MM.1S (cell line): ENCODE data around the gene BMF.
"Not testable (repeated sequence)": the region's sequence is repeated elsewhere in the genome, so short reads cannot be mapped to it uniquely, and the experiment has no call there.

Experiments
- EZH2 ChIP-seq: fragments of 300-600 bp; sonication (generic); optimal IDR thresholded peaks from 2 replicates; pipeline ENCODE3; 2017; ENCODE audit warnings: low read depth, mild to moderate bottlenecking, antibody characterized with exemption, low read length, mixed read lengths
- EZH2phosphoT487 ChIP-seq: fragments of 300-600 bp; sonication (generic); IDR thresholded peaks from 2 replicates; pipeline ENCODE4 v1.6.1; 2018; ENCODE audit warnings: antibody characterized with exemption, low read length
- TF ChIP-seq, protein P1 (sequence below): fragments of 300-600 bp; sonication (generic); IDR thresholded peaks from 2 replicates; pipeline ENCODE4 v1.5.1; 2016; ENCODE audit warnings: antibody characterized with exemption, low read length, mixed read lengths

DNA sequence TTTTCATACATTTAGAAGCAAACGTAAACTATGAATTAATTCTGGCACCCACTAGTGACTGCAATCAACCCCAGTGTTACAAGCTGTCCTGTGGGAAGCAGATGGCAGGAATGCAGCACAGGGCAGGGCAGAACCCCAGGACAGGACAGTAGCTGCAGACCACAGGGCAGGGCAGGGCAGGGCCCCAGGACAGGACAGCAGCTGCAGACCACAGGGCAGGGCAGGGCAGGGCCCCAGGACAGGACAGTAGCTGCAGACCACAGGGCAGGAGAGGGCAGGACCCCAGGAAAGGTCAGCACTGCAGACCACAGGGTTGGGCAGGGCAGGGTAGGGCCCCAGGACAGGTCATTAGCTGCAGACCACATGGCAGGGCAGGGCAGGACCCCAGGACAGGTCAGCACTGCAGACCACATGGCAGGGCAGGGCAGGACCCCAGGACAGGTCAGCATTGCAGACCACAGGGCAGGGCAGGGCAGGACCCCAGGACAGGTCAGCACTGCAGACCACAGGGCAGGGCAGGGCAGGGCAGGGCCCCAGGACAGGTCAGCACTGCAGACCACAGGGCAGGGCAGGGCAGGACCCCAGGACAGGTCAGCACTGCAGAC lies 27.3 kb upstream of the BMF start:
- not testable (repeated sequence) for TF ChIP-seq EZH2, EZH2phosphoT487
- TF ChIP-seq, protein P1, sequence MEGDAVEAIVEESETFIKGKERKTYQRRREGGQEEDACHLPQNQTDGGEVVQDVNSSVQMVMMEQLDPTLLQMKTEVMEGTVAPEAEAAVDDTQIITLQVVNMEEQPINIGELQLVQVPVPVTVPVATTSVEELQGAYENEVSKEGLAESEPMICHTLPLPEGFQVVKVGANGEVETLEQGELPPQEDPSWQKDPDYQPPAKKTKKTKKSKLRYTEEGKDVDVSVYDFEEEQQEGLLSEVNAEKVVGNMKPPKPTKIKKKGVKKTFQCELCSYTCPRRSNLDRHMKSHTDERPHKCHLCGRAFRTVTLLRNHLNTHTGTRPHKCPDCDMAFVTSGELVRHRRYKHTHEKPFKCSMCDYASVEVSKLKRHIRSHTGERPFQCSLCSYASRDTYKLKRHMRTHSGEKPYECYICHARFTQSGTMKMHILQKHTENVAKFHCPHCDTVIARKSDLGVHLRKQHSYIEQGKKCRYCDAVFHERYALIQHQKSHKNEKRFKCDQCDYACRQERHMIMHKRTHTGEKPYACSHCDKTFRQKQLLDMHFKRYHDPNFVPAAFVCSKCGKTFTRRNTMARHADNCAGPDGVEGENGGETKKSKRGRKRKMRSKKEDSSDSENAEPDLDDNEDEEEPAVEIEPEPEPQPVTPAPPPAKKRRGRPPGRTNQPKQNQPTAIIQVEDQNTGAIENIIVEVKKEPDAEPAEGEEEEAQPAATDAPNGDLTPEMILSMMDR: not testable (repeated sequence)
